Cerebellar cortex (tissue), 1 donor: ENCODE data around the gene ARHGEF6.

ENCODE experiments used
- DNase-seq: peaks from one replicate; pipeline ENCODE4 v3.0.0-alpha.2; 2015; ENCODE audit warnings: low spot score

The ARHGEF6 gene

GRCh38 chrX:136647677-136648360, 132.9 kb downstream of the ARHGEF6 start, which contains the start of gene CD40LG:
Gene CD40LG (plus strand): TSS chrX:136648158. CDS start chrX:136648249, 91 bp downstream.
- no peak for DNase-seq

- DNase-seq: no peak
Observed at GRCh38 chrX:136646602-136647239, 134.0 kb downstream of the ARHGEF6 start.

GRCh38 chrX:136643243-136643642, 137.5 kb downstream of the ARHGEF6 start:
- DNase-seq: no peak

- no peak for DNase-seq
Observed at GRCh38 chrX:136639506-136640176, 141.1 kb downstream of the ARHGEF6 start.

GRCh38 chrX:136636121-136636520, 144.6 kb downstream of the ARHGEF6 start:
- no peak for DNase-seq

GRCh38 chrX:136635235-136635634, 145.5 kb downstream of the ARHGEF6 start:
- no peak for DNase-seq

- DNase-seq: no peak
Observed at GRCh38 chrX:136630881-136631280, 149.9 kb downstream of the ARHGEF6 start.

- no peak for DNase-seq
Observed at GRCh38 chrX:136629084-136629750, 151.5 kb downstream of the ARHGEF6 start.

GRCh38 chrX:136627409-136627808, 153.3 kb downstream of the ARHGEF6 start:
- no peak for DNase-seq

- no peak for DNase-seq
Observed at GRCh38 chrX:136626891-136627290, 153.8 kb downstream of the ARHGEF6 start.

GRCh38 chrX:136626237-136626636, 154.5 kb downstream of the ARHGEF6 start:
- no peak for DNase-seq

- no peak for DNase-seq
Observed at GRCh38 chrX:136625246-136625645, 155.5 kb downstream of the ARHGEF6 start.

- DNase-seq: no peak
Observed at GRCh38 chrX:136623396-136623795, 157.3 kb downstream of the ARHGEF6 start.

GRCh38 chrX:136622568-136622967, 158.2 kb downstream of the ARHGEF6 start:
- DNase-seq: no peak

GRCh38 chrX:136620780-136621179, 160.0 kb downstream of the ARHGEF6 start:
- DNase-seq: no peak

GRCh38 chrX:136619899-136620505, 160.7 kb downstream of the ARHGEF6 start:
- DNase-seq: no peak

GRCh38 chrX:136616987-136617685, 163.6 kb downstream of the ARHGEF6 start:
- no peak for DNase-seq
